SK-N-SH treated with all-trans-retinoic acid at 6 μM for 48 hours (cell line): ENCODE measurements around the gene TMUB2.

Experiments
- ARNTL ChIP-seq: fragments of 450-650 bp; formaldehyde crosslinking; IDR thresholded peaks from 2 replicates; pipeline ENCODE4 v1.5.0; 2020; ENCODE audit warnings: low read depth, mild to moderate bottlenecking, moderate library complexity, borderline replicate concordance
- CREB5 ChIP-seq: fragments of 250-450 bp; sonication (Bioruptor Pico); IDR thresholded peaks from 2 replicates; pipeline ENCODE4 v1.5.1; 2020; ENCODE audit warnings: low read depth, mild to moderate bottlenecking, moderate library complexity
- ESRRG ChIP-seq: fragments of 250-450 bp; sonication (Bioruptor Pico); IDR thresholded peaks from 2 replicates; pipeline ENCODE4 v1.6.1; 2021; ENCODE audit warnings: mild to moderate bottlenecking
- ISL1 ChIP-seq: fragments of 250-450 bp; sonication (Bioruptor Pico); IDR thresholded peaks from 2 replicates; pipeline ENCODE4 v2.1.2; 2022; ENCODE audit warnings: mild to moderate bottlenecking, moderate library complexity
- OSR1 ChIP-seq: fragments of 250-450 bp; sonication (Bioruptor Pico); IDR thresholded peaks from 2 replicates; pipeline ENCODE4 v1.8.0; 2022; ENCODE audit warnings: moderate library complexity, mild to moderate bottlenecking, inconsistent platforms
- PATZ1 ChIP-seq: fragments of 250-450 bp; sonication (Bioruptor Pico); IDR thresholded peaks from 2 replicates; pipeline ENCODE4 v1.8.0; 2020; ENCODE audit warnings: mild to moderate bottlenecking, moderate library complexity, borderline replicate concordance
- PPARA ChIP-seq: fragments of 250-450 bp; sonication (Bioruptor Pico); IDR thresholded peaks from 2 replicates; pipeline ENCODE4 v1.5.0; 2020; ENCODE audit warnings: mild to moderate bottlenecking, borderline replicate concordance
- SNAI2 ChIP-seq: fragments of 250-450 bp; sonication (Bioruptor Pico); IDR thresholded peaks from 2 replicates; pipeline ENCODE4 v1.5.0; 2020; ENCODE audit warnings: mild to moderate bottlenecking, moderate library complexity
- ZFP3 ChIP-seq: fragments of 250-450 bp; sonication (Bioruptor Pico); IDR thresholded peaks from 2 replicates; pipeline ENCODE4 v1.5.0; 2020; ENCODE audit warnings: mild to moderate bottlenecking, moderate library complexity
- ZFP30 ChIP-seq: fragments of 450-650 bp; formaldehyde crosslinking; IDR thresholded peaks from 2 replicates; pipeline ENCODE4 v1.5.0; 2022; ENCODE audit warnings: mild to moderate bottlenecking, moderate library complexity
- ZNF70 ChIP-seq: fragments of 450-650 bp; formaldehyde crosslinking; IDR thresholded peaks from 2 replicates; pipeline ENCODE4 v1.5.0; 2020; ENCODE audit warnings: mild to moderate bottlenecking, moderate library complexity

- TF ChIP-seq CREB5 (CRISPR knock-in tag) (no peak), PATZ1 (CRISPR knock-in tag) (no peak), ISL1 (no peak), ZFP3 (CRISPR knock-in tag) (no peak), OSR1 (CRISPR knock-in tag) (no peak), ARNTL (CRISPR knock-in tag) (no peak), SNAI2 (no peak), ZNF70 (no peak), PPARA (CRISPR knock-in tag) (no peak), ZFP30 (no peak), ESRRG (CRISPR knock-in tag) (no peak)
Measured at GRCh38 chr17:44187131-44187899, 543 bp downstream of the TMUB2 start.
